HepG2 (cell line): ENCODE data around the gene PLCG1. TPM values are rescaled to one million over a fixed set of nuclear protein-coding genes. Genes with fewer than 3 reads are reported as not detected.

Source experiments
- CHD2 ChIP-seq: IDR thresholded peaks from 2 replicates; pipeline ENCODE4 v1.6.1; 2011; ENCODE audit warnings: low read depth, low read length, improper control_type of control experiment
- ELK4 ChIP-seq: sonication (generic); formaldehyde crosslinking; IDR thresholded peaks from 2 replicates; pipeline ENCODE4 v1.9.0; 2021; ENCODE audit warnings: missing genetic modification reagents, borderline replicate concordance
- NKX3-1 ChIP-seq: sonication (generic); formaldehyde crosslinking; IDR thresholded peaks from 2 replicates; pipeline ENCODE4 v1.5.0; 2020; ENCODE audit warnings: missing genetic modification reagents
- PRDM15 ChIP-seq: sonication (generic); formaldehyde crosslinking; IDR thresholded peaks from 2 replicates; pipeline ENCODE4 v1.4.0; 2020; ENCODE audit warnings: missing genetic modification reagents
- ZKSCAN8 ChIP-seq: IDR thresholded peaks from 2 replicates; pipeline ENCODE4 v1.6.1; 2016; ENCODE audit warnings: borderline replicate concordance, missing genetic modification reagents, missing compliant biosample characterization
- ZNF12 ChIP-seq: sonication (generic); formaldehyde crosslinking; IDR thresholded peaks from 2 replicates; pipeline ENCODE4 v1.5.0; 2020; ENCODE audit warnings: missing genetic modification reagents
- ZNF121 ChIP-seq: sonication (generic); formaldehyde crosslinking; IDR thresholded peaks from 2 replicates; pipeline ENCODE4 v1.5.0; 2020; ENCODE audit warnings: mild to moderate bottlenecking, missing genetic modification reagents
- ZNF160 ChIP-seq: sonication (generic); formaldehyde crosslinking; IDR thresholded peaks from 2 replicates; pipeline ENCODE4 v1.8.0; 2022; ENCODE audit warnings: mild to moderate bottlenecking, inconsistent platforms, missing genetic modification reagents
- ZNF224 ChIP-seq: sonication (generic); formaldehyde crosslinking; IDR thresholded peaks from 2 replicates; pipeline ENCODE4 v1.5.0; 2020; ENCODE audit warnings: mild to moderate bottlenecking, missing genetic modification reagents
- ZNF234 ChIP-seq: sonication (generic); formaldehyde crosslinking; conservative IDR thresholded peaks from 2 replicates; pipeline ENCODE4 v1.5.1; 2020; ENCODE audit warnings: mild to moderate bottlenecking, missing genetic modification reagents
- ZNF329 ChIP-seq: sonication (generic); formaldehyde crosslinking; IDR thresholded peaks from 2 replicates; pipeline ENCODE4 v1.9.0; 2021; ENCODE audit warnings: low read depth, mild to moderate bottlenecking, missing genetic modification reagents
- ZNF414 ChIP-seq: sonication (generic); formaldehyde crosslinking; IDR thresholded peaks from 2 replicates; pipeline ENCODE4 v1.5.0; 2020; ENCODE audit warnings: missing genetic modification reagents
- ZNF446 ChIP-seq: sonication (generic); formaldehyde crosslinking; IDR thresholded peaks from 2 replicates; pipeline ENCODE4 v1.5.0; 2020; ENCODE audit warnings: mild to moderate bottlenecking, missing genetic modification reagents
- ZNF552 ChIP-seq: sonication (generic); formaldehyde crosslinking; IDR thresholded peaks from 2 replicates; pipeline ENCODE4 v1.9.0; 2022; ENCODE audit warnings: missing genetic modification reagents, mild to moderate bottlenecking, borderline replicate concordance
- ZNF780A ChIP-seq: sonication (generic); formaldehyde crosslinking; IDR thresholded peaks from 2 replicates; pipeline ENCODE4 v1.8.0; 2022; ENCODE audit warnings: mild to moderate bottlenecking, missing genetic modification reagents, moderate library complexity
- ZSCAN9 ChIP-seq: IDR thresholded peaks from 2 replicates; pipeline ENCODE4 v1.6.1; 2016; ENCODE audit warnings: borderline replicate concordance
- polyA plus RNA-seq, 8 experiments: library from polyadenylated mRNA; depleted of rRNA in 3 of 8; stranded (reverse) in 7 of 8; unstranded in 1 of 8; fragments of >200 nt; fragmentation: Illumina TruSeq in 4 of 8; extraction: Trizol in 4 of 8; gene quantifications; 2 replicates each; pipeline versions ENCODE4 v1.2.1 to v1.2.3, GENCODE V29; 2011 to 2016; ENCODE audit warnings: low read depth in 4 of 8, missing spikeins in 1 of 8, mixed read lengths in 1 of 8; ENCODE audit not compliant: insufficient read depth in 1 of 8
- total RNA-seq, 5 experiments: library from RNA; depleted of rRNA; stranded (reverse); fragments of >200 nt; fragmentation: Illumina TruSeq; extraction: Trizol; gene quantifications; 2 replicates each; pipeline ENCODE4 v1.2.3, GENCODE V29; 2016; ENCODE audit warnings: low read depth in 1 of 5
- TF ChIP-seq, protein P1 (sequence below): sonication (generic); formaldehyde crosslinking; IDR thresholded peaks from 2 replicates; pipeline ENCODE4 v1.5.0; 2020; ENCODE audit warnings: mild to moderate bottlenecking, missing genetic modification reagents
- TF ChIP-seq, protein P2 (sequence below): IDR thresholded peaks from 2 replicates; pipeline ENCODE4 v1.6.1; 2012; ENCODE audit warnings: inconsistent platforms
- TF ChIP-seq, protein P3 (sequence below): sonication (generic); formaldehyde crosslinking; IDR thresholded peaks from 2 replicates; pipeline ENCODE4 v1.8.1; 2023; ENCODE audit warnings: missing genetic modification reagents, inconsistent platforms, borderline replicate concordance

PLCG1 gene
- total and polyA plus RNA-seq, 2 of the 13 experiments (the other 11 are each of a cell fraction or from before 2014, with no cell fraction given), result 85.3 to 158 TPM

- TF ChIP-seq ZNF414 (CRISPR knock-in tag) (peak; percentile 90; the same call in 1 of the 2 replicates), ZNF12 (CRISPR knock-in tag) (peak; percentile 28; the same call in 1 of the 2 replicates), ZNF160 (CRISPR knock-in tag) (no peak; the same call in 1 of the 2 replicates), ZKSCAN8 (CRISPR knock-in tag) (no peak; the same call in 1 of the 2 replicates), ZNF329 (no peak; the same call in 1 of the 2 replicates), CHD2 (0 out of 2 replicates have a peak, but pooled peaks have one; percentile 6), ZNF234 (peak; percentile 87; the same call in 1 of the 2 replicates), PRDM15 (CRISPR knock-in tag) (no peak), ZNF446 (CRISPR knock-in tag) (no peak), ELK4 (CRISPR knock-in tag) (peak; percentile 53; the same call in 1 of the 2 replicates), ZNF552 (CRISPR knock-in tag) (0 out of 2 replicates have a peak, but pooled peaks have one; percentile 77), ZNF224 (CRISPR knock-in tag) (no peak), ZNF121 (CRISPR knock-in tag) (0 out of 2 replicates have a peak, but pooled peaks have one; percentile 61), ZNF780A (no peak), ZSCAN9 (CRISPR knock-in tag) (no peak; the same call in 1 of the 2 replicates), NKX3-1 (CRISPR knock-in tag) (peak; percentile 73; the same call in 1 of the 2 replicates)
- TF ChIP-seq, protein P1, sequence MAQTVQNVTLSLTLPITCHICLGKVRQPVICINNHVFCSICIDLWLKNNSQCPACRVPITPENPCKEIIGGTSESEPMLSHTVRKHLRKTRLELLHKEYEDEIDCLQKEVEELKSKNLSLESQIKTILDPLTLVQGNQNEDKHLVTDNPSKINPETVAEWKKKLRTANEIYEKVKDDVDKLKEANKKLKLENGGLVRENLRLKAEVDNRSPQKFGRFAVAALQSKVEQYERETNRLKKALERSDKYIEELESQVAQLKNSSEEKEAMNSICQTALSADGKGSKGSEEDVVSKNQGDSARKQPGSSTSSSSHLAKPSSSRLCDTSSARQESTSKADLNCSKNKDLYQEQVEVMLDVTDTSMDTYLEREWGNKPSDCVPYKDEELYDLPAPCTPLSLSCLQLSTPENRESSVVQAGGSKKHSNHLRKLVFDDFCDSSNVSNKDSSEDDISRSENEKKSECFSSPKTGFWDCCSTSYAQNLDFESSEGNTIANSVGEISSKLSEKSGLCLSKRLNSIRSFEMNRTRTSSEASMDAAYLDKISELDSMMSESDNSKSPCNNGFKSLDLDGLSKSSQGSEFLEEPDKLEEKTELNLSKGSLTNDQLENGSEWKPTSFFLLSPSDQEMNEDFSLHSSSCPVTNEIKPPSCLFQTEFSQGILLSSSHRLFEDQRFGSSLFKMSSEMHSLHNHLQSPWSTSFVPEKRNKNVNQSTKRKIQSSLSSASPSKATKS (CRISPR knock-in tag), result no peak; the same call in 1 of the 2 replicates
- TF ChIP-seq, protein P2, sequence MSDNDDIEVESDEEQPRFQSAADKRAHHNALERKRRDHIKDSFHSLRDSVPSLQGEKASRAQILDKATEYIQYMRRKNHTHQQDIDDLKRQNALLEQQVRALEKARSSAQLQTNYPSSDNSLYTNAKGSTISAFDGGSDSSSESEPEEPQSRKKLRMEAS, result peak; percentile 25; the same call in 1 of the 2 replicates
- TF ChIP-seq, protein P3, sequence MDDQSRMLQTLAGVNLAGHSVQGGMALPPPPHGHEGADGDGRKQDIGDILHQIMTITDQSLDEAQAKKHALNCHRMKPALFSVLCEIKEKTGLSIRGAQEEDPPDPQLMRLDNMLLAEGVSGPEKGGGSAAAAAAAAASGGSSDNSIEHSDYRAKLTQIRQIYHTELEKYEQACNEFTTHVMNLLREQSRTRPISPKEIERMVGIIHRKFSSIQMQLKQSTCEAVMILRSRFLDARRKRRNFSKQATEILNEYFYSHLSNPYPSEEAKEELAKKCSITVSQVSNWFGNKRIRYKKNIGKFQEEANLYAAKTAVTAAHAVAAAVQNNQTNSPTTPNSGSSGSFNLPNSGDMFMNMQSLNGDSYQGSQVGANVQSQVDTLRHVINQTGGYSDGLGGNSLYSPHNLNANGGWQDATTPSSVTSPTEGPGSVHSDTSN (CRISPR knock-in tag), result peak; percentile 38; the same call in 1 of the 2 replicates
Observed at GRCh38 chr20:41137614-41138474, 501 bp downstream of the PLCG1 start (continued).
